ENCODE results near the gene CHRNB4.

Gene CHRNB4

GRCh38 chr15:78627348-78627747 lies 13.7 kb downstream of the CHRNB4 start:
- no peaks in the 10 kb centered on the region for H3K27me3 ChIP-seq (ENCODE audit: control insufficient read depth, insufficient read depth, low read length)
- TF ChIP-seq CTCF (IDR thresholded peaks at IDR 0.05) = no peak

GRCh38 chr15:78626381-78626995 lies 14.5 kb downstream of the CHRNB4 start:
- Histone ChIP-seq H3K9me3 (ENCODE audit: control insufficient read depth, low read length) (no peaks in the 10 kb centered on the region), H3K27me3 (ENCODE audit: control insufficient read depth, insufficient read depth, low read length) (no peaks in the 10 kb centered on the region), H2AFZ (no peak overlapping the region), H3K4me1 (no peaks in the 10 kb centered on the region), H3K4me3 (ENCODE audit: low read depth, low read length) (no peak overlapping the region), H3K36me3 (ENCODE audit: control insufficient read depth, insufficient read depth, low read length) (no peaks in the 10 kb centered on the region), H3K4me2 (ENCODE audit: low read length) (no peak overlapping the region), H3K27ac (no peak overlapping the region), H3K9ac (no peak overlapping the region), H3K79me2 (no peaks in the 10 kb centered on the region)
- no peak for TF ChIP-seq CTCF (IDR thresholded peaks at IDR 0.05)

More at GRCh38 chr15:78627348-78627747, 13.7 kb downstream of the CHRNB4 start:
- no peaks in the 10 kb centered on the region for H3K79me2 ChIP-seq
- H3K9ac ChIP-seq = no peak overlapping the region
- H3K27ac ChIP-seq = no peak overlapping the region
- H3K4me3 ChIP-seq (ENCODE audit: low read depth, low read length) = no peak overlapping the region
- H3K9me3 ChIP-seq (ENCODE audit: control insufficient read depth, low read length) = no peaks in the 10 kb centered on the region
- H3K4me2 ChIP-seq (ENCODE audit: low read length) = no peak overlapping the region
- no peaks in the 10 kb centered on the region for H3K4me1 ChIP-seq
- H2AFZ ChIP-seq = no peak overlapping the region
- H3K36me3 ChIP-seq (ENCODE audit: control insufficient read depth, insufficient read depth, low read length) = no peaks in the 10 kb centered on the region

GRCh38 chr15:78625606-78626280 lies 15.3 kb downstream of the CHRNB4 start:
- H3K4me1 ChIP-seq = no peaks in the 10 kb centered on the region
- no peak overlapping the region for H3K4me3 ChIP-seq (ENCODE audit: low read depth, low read length)
- H3K27me3 ChIP-seq (ENCODE audit: control insufficient read depth, insufficient read depth, low read length) = no peaks in the 10 kb centered on the region
- H3K36me3 ChIP-seq (ENCODE audit: control insufficient read depth, insufficient read depth, low read length) = no peaks in the 10 kb centered on the region
- no peak overlapping the region for H3K9ac ChIP-seq
- no peak overlapping the region for H3K27ac ChIP-seq
- no peak for TF ChIP-seq CTCF (IDR thresholded peaks at IDR 0.05)
- no peak overlapping the region for H3K4me2 ChIP-seq (ENCODE audit: low read length)
- no peaks in the 10 kb centered on the region for H3K79me2 ChIP-seq
- H3K9me3 ChIP-seq (ENCODE audit: control insufficient read depth, low read length) = no peaks in the 10 kb centered on the region
- H2AFZ ChIP-seq = no peak overlapping the region

- Histone ChIP-seq H3K4me1 (no peaks in the 10 kb centered on the region), H3K79me2 (no peaks in the 10 kb centered on the region), H3K9ac (no peak overlapping the region), H3K4me2 (ENCODE audit: low read length) (no peak overlapping the region), H3K27me3 (ENCODE audit: control insufficient read depth, insufficient read depth, low read length) (no peaks in the 10 kb centered on the region), H2AFZ (no peak overlapping the region), H3K9me3 (ENCODE audit: control insufficient read depth, low read length) (no peaks in the 10 kb centered on the region), H3K4me3 (ENCODE audit: low read depth, low read length) (no peak overlapping the region), H3K36me3 (ENCODE audit: control insufficient read depth, insufficient read depth, low read length) (no peaks in the 10 kb centered on the region), H3K27ac (no peak overlapping the region)
- TF ChIP-seq CTCF (IDR thresholded peaks at IDR 0.05) = no peak
These were observed 16.1 kb downstream of the CHRNB4 start for GRCh38 chr15:78624651-78625590.

Measured in parathyroid adenoma (tissue), 2 donors.